ENCODE measurements around the gene MMUT. TPM values are rescaled to one million over a fixed set of nuclear protein-coding genes. Genes with fewer than 3 reads are reported as not detected.

The MMUT gene
- total RNA-seq, 1 experiment from 2014 or later, result 17.5 TPM

GRCh38 chr6:49430866-49431265 is 32.2 kb downstream of the MMUT start:
- no peaks in the 10 kb centered on the region for H3K9me2 ChIP-seq (ENCODE audit: insufficient read depth)
- no peaks in the 10 kb centered on the region for H3F3A ChIP-seq (ENCODE audit: insufficient read depth, low read depth)
- H3K79me2 ChIP-seq (ENCODE audit: low read depth), result no peaks in the 10 kb centered on the region
- H3K27me3 ChIP-seq (ENCODE audit: insufficient read depth, low read depth), result no peaks in the 10 kb centered on the region
- H3K4me2 ChIP-seq, result no peak overlapping the region
- H3K27ac ChIP-seq, result no peak overlapping the region
- DNase-seq, result no peak
- TF ChIP-seq, protein P1, sequence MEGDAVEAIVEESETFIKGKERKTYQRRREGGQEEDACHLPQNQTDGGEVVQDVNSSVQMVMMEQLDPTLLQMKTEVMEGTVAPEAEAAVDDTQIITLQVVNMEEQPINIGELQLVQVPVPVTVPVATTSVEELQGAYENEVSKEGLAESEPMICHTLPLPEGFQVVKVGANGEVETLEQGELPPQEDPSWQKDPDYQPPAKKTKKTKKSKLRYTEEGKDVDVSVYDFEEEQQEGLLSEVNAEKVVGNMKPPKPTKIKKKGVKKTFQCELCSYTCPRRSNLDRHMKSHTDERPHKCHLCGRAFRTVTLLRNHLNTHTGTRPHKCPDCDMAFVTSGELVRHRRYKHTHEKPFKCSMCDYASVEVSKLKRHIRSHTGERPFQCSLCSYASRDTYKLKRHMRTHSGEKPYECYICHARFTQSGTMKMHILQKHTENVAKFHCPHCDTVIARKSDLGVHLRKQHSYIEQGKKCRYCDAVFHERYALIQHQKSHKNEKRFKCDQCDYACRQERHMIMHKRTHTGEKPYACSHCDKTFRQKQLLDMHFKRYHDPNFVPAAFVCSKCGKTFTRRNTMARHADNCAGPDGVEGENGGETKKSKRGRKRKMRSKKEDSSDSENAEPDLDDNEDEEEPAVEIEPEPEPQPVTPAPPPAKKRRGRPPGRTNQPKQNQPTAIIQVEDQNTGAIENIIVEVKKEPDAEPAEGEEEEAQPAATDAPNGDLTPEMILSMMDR (conservative IDR thresholded peaks at IDR 0.05), result no peak
- no peak for TF ChIP-seq EZH2 (IDR thresholded peaks at IDR 0.05; ENCODE audit: low read depth)
- H3K9me3 ChIP-seq (ENCODE audit: insufficient read depth, low read depth), result no peaks in the 10 kb centered on the region
- ChIA-PET POLR2A (ENCODE audit: unreplicated experiment) (no interaction called here), CTCF (interaction anchor here (0.7 kb wide), 1 partner anchor 655 kb away, joined by 3 read pairs; no protein-coding TSS in a partner anchor)
- H3K36me3 ChIP-seq (ENCODE audit: low read depth), result 0 out of 2 replicates have a peak, but pooled peaks cover 13% of the 10 kb centered on the region
- H4K20me1 ChIP-seq (ENCODE audit: insufficient read depth), result no peaks in the 10 kb centered on the region
- no TSS peak for BruUV-seq (replicated peaks)
- no peak overlapping the region for H3K4me3 ChIP-seq
- intact Hi-C loops (cut with micrococcal nuclease; ENCODE audit: unreplicated experiment), result no loop called here
- no peak overlapping the region for H2AFZ ChIP-seq
- no peaks in the 10 kb centered on the region for H3K4me1 ChIP-seq (replicated peaks; ENCODE audit: insufficient read depth)

DNA sequence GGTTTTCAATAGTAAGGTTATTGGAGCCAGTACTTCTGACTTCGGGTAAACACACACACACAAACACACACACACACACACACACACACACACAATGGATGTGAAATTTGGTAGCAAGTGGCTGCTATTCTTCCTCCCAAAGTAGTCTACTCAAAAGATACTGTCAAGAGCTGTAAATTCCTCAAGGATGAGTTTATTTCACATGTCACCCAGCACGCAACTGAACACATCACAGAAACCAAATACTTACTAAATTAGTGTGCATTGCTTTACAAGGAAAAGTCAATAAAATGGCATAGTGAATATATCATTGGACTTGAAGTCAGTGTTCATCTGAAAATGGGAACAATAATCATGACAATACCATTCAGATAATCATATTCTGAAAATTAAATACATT is 32.9 kb downstream of the MMUT start:
- Histone ChIP-seq H3K9me3 (ENCODE audit: insufficient read depth, low read depth) (no peaks in the 10 kb centered on the region), H3K27ac (no peak overlapping the region), H3K4me2 (no peak overlapping the region), H3K79me2 (ENCODE audit: low read depth) (no peaks in the 10 kb centered on the region), H2AFZ (no peak overlapping the region), H3K9me2 (ENCODE audit: insufficient read depth) (no peaks in the 10 kb centered on the region), H4K20me1 (ENCODE audit: insufficient read depth) (no peaks in the 10 kb centered on the region), H3K4me3 (no peak overlapping the region), H3F3A (ENCODE audit: insufficient read depth, low read depth) (no peaks in the 10 kb centered on the region), H3K4me1 (replicated peaks; ENCODE audit: insufficient read depth) (no peaks in the 10 kb centered on the region), H3K36me3 (ENCODE audit: low read depth) (0 out of 2 replicates have a peak, but pooled peaks cover 11% of the 10 kb centered on the region), H3K27me3 (ENCODE audit: insufficient read depth, low read depth) (no peaks in the 10 kb centered on the region)
- intact Hi-C loops (cut with micrococcal nuclease; ENCODE audit: unreplicated experiment), result no loop called here
- ChIA-PET CTCF (no interaction called here), POLR2A (ENCODE audit: unreplicated experiment) (no interaction called here)
- TF ChIP-seq, protein P1 (conservative IDR thresholded peaks at IDR 0.05), result no peak
- no peak for TF ChIP-seq EZH2 (IDR thresholded peaks at IDR 0.05; ENCODE audit: low read depth)
- DNase-seq, result no peak
- BruUV-seq (replicated peaks), result no TSS peak

- H3K9me3 ChIP-seq (ENCODE audit: insufficient read depth, low read depth), result no peaks in the 10 kb centered on the region
- no peaks in the 10 kb centered on the region for H3K9me2 ChIP-seq (ENCODE audit: insufficient read depth)
- ChIA-PET CTCF (no interaction called here), POLR2A (ENCODE audit: unreplicated experiment) (no interaction called here)
- H4K20me1 ChIP-seq (ENCODE audit: insufficient read depth), result no peaks in the 10 kb centered on the region
- H3K27me3 ChIP-seq (ENCODE audit: insufficient read depth, low read depth), result no peaks in the 10 kb centered on the region
- DNase-seq, result no peak
- no peak overlapping the region for H3K4me2 ChIP-seq
- no peaks in the 10 kb centered on the region for H3K4me1 ChIP-seq (replicated peaks; ENCODE audit: insufficient read depth)
- no TSS peak for BruUV-seq (replicated peaks)
- H3K27ac ChIP-seq, result no peak overlapping the region
- TF ChIP-seq, protein P1 (conservative IDR thresholded peaks at IDR 0.05), result peak; percentile 59
- no peak for TF ChIP-seq EZH2 (IDR thresholded peaks at IDR 0.05; ENCODE audit: low read depth)
- no peak overlapping the region for H2AFZ ChIP-seq
- intact Hi-C loops (cut with micrococcal nuclease; ENCODE audit: unreplicated experiment), result loop anchor here (1.0 kb wide), 1 partner anchor 1636 kb away; no protein-coding TSS in a partner anchor
- H3K36me3 ChIP-seq (ENCODE audit: low read depth), result no peaks in the 10 kb centered on the region
- H3K4me3 ChIP-seq, result no peak overlapping the region
- H3F3A ChIP-seq (ENCODE audit: insufficient read depth, low read depth), result no peaks in the 10 kb centered on the region
- no peaks in the 10 kb centered on the region for H3K79me2 ChIP-seq (ENCODE audit: low read depth)
These were observed 39.2 kb downstream of the MMUT start for GRCh38 chr6:49423817-49424216.

Measured in PC-9 (cell line).